IMR-90 (cell line): ENCODE data around the gene NIT1. TPM values are rescaled to one million over a fixed set of nuclear protein-coding genes. Genes with fewer than 3 reads are reported as not detected.
"Not testable (repeated sequence)": the region's sequence is repeated elsewhere in the genome, so short reads cannot be mapped to it uniquely, and the experiment has no call there.

Source experiments
- ATAC-seq: fragments of 200-7000 bp; cut with Tn5 transposase; 2 replicates; pipeline ENCODE4 v1.9.1; 2020; ENCODE audit warnings: low read depth, mild to moderate bottlenecking, moderate library complexity
- BruUV-seq: library from RNA; stranded (reverse); fragments of 400-500 nt; replicated peaks from 2 replicates; lab custom pipeline; 2021; lab: Mats Ljungman, UMichigan
- CTCF ChIA-PET: fragments of 300-600 bp; formaldehyde crosslinking; extraction: SDS; loops from one replicate; lab custom pipeline; 2021; ENCODE audit warnings: antibody characterized with exemption; lab: Yijun Ruan, JAX
- POLR2A ChIA-PET: fragments of 300-600 bp; sonication (Branson Sonifier 250); formaldehyde crosslinking; loops from one replicate; lab custom pipeline; 2022; ENCODE audit warnings: antibody characterized with exemption; ENCODE audit not compliant: unreplicated experiment; lab: Charles Lee
- DNase-seq: peaks from one replicate; pipeline ENCODE4 v3.0.0; 2013
- H2AFZ ChIP-seq: replicated peaks from 2 replicates; pipeline ENCODE3; 2013; ENCODE audit warnings: low read length, mild to moderate bottlenecking; ENCODE audit not compliant: poor library complexity
- H2AK5ac ChIP-seq: 2 replicates; pipeline ENCODE4 v1.6.1; 2013; ENCODE audit warnings: low read depth, low read length, inconsistent platforms
- H2AK9ac ChIP-seq: replicated peaks from 2 replicates; pipeline ENCODE3; 2013; ENCODE audit warnings: mild to moderate bottlenecking, low read depth, low read length, moderate library complexity; ENCODE audit not compliant: poor library complexity
- H2BK120ac ChIP-seq: 2 replicates; pipeline ENCODE4 v1.6.1; 2013; ENCODE audit warnings: low read depth, low read length, inconsistent platforms
- H2BK15ac ChIP-seq: 3 replicates; pipeline ENCODE4 v1.6.1; 2013; ENCODE audit warnings: low read depth, low read length, inconsistent platforms
- H2BK20ac ChIP-seq: 2 replicates; pipeline ENCODE4 v1.6.1; 2013; ENCODE audit warnings: low read depth, mild to moderate bottlenecking, inconsistent platforms, low read length, moderate library complexity
- H2BK5ac ChIP-seq: 2 replicates; pipeline ENCODE4 v1.6.1; 2013; ENCODE audit warnings: mild to moderate bottlenecking, low read depth, low read length, inconsistent platforms; ENCODE audit not compliant: poor library complexity, severe bottlenecking
- H3K14ac ChIP-seq: replicated peaks from 2 replicates; pipeline ENCODE4 v1.6.1; 2013; ENCODE audit warnings: low read depth, low read length, inconsistent platforms
- H3K18ac ChIP-seq: 2 replicates; pipeline ENCODE4 v1.6.1; 2013; ENCODE audit warnings: low read depth, low read length, control low read depth
- H3K23ac ChIP-seq: 2 replicates; pipeline ENCODE4 v1.6.1; 2013; ENCODE audit warnings: low read depth, low read length, inconsistent platforms
- H3K27ac ChIP-seq: 2 replicates; pipeline ENCODE4 v1.5.1; 2013; ENCODE audit warnings: mild to moderate bottlenecking, control low read depth, low read length; ENCODE audit not compliant: insufficient read depth
- H3K27me3 ChIP-seq: 2 replicates; pipeline ENCODE4 v1.6.1; 2013; ENCODE audit warnings: low read length; ENCODE audit not compliant: control insufficient read depth, insufficient read depth
- H3K36me3 ChIP-seq: 2 replicates; pipeline ENCODE4 v1.6.1; 2013; ENCODE audit warnings: low read length, mixed read lengths; ENCODE audit not compliant: control insufficient read depth, insufficient read depth
- H3K4ac ChIP-seq: 2 replicates; pipeline ENCODE4 v1.6.1; 2013; ENCODE audit warnings: low read depth, low read length, inconsistent platforms
- H3K4me1 ChIP-seq: 2 replicates; pipeline ENCODE4 v1.6.1; 2013; ENCODE audit warnings: low read length, mixed read lengths; ENCODE audit not compliant: control insufficient read depth, insufficient read depth
- H3K4me2 ChIP-seq: 2 replicates; pipeline ENCODE4 v1.6.1; 2013; ENCODE audit warnings: low read depth, mild to moderate bottlenecking, control low read depth, low read length, moderate library complexity
- H3K4me3 ChIP-seq: 2 replicates; pipeline ENCODE4 v1.5.1; 2013; ENCODE audit warnings: low read depth, mild to moderate bottlenecking, control low read depth, low read length, moderate library complexity; ENCODE audit not compliant: insufficient read depth
- H3K56ac ChIP-seq: 2 replicates; pipeline ENCODE4 v1.6.1; 2013; ENCODE audit warnings: low read length, inconsistent platforms; ENCODE audit not compliant: insufficient read depth; ENCODE audit errors: extremely low read depth
- H3K79me1 ChIP-seq, 2 experiments: 2 replicates each; pipeline ENCODE4 v1.6.1; 2013; ENCODE audit warnings: low read length in 2 of 2, inconsistent platforms in 1 of 2, low read depth in 1 of 2
- H3K9ac ChIP-seq: 2 replicates; pipeline ENCODE4 v1.6.1; 2013; ENCODE audit warnings: low read depth, low read length, control low read depth
- H3K9me1 ChIP-seq: 2 replicates; pipeline ENCODE4 v1.6.1; 2013; ENCODE audit warnings: low read length, inconsistent platforms; ENCODE audit not compliant: insufficient read depth
- H3K9me3 ChIP-seq: 2 replicates; pipeline ENCODE4 v1.6.1; 2013; ENCODE audit warnings: low read length; ENCODE audit not compliant: control insufficient read depth, insufficient read depth
- H4K20me1 ChIP-seq: 2 replicates; pipeline ENCODE4 v1.6.1; 2013; ENCODE audit warnings: low read length, inconsistent platforms; ENCODE audit not compliant: insufficient read depth
- H4K5ac ChIP-seq: 2 replicates; pipeline ENCODE4 v1.6.1; 2013; ENCODE audit warnings: mild to moderate bottlenecking, low read depth, low read length, control low read depth
- H4K8ac ChIP-seq, 2 experiments: 2 replicates each; pipeline ENCODE4 v1.6.1; 2013; ENCODE audit warnings: low read depth in 2 of 2, low read length in 2 of 2, control low read depth in 1 of 2, inconsistent platforms in 1 of 2
- H4K91ac ChIP-seq: 2 replicates; pipeline ENCODE4 v1.6.1; 2013; ENCODE audit warnings: low read depth, low read length, inconsistent platforms; ENCODE audit not compliant: insufficient read depth
- WGBS, 2 experiments: methylation state at CpG; one replicate each; pipeline versions ENCODE4 v1.1.5 to v1.1.7; 2013; ENCODE audit warnings: missing lambda C conversion rate in 2 of 2; ENCODE audit not compliant: insufficient read length in 1 of 2; ENCODE audit errors: extremely low coverage in 2 of 2; 5-methylcytosine and 5-hydroxymethylcytosine counted together
- dilution Hi-C: fragments of 300-500 bp; cut with HindIII; formaldehyde crosslinking; loops from one replicate; pipeline ENCODE4 v1.14.3; 2018; ENCODE audit warnings: low sequenced_read_pairs; ENCODE audit not compliant: unreplicated experiment
- in situ Hi-C: fragments of 300-500 bp; cut with MboI; formaldehyde crosslinking; loops from 3 replicates; pipeline ENCODE4 v1.14.3; 2019; ENCODE audit warnings: low sequenced_read_pairs, inconsistent platforms, mixed read lengths
- intact Hi-C: fragments of 100-400 bp; cut with micrococcal nuclease; formaldehyde crosslinking; loops from 2 replicates; pipeline ENCODE4 v1.10.0; 2022
- polyA plus RNA-seq, 3 experiments: library from polyadenylated mRNA; depleted of rRNA; stranded (reverse); fragments of >200 nt; gene quantifications; 2 replicates each; pipeline ENCODE4 v1.2.3, GENCODE V29; 2012; ENCODE audit warnings: low replicate concordance in 1 of 3
- total RNA-seq: library from RNA; depleted of rRNA; stranded (reverse); fragments of >200 nt; gene quantifications from 2 replicates; pipeline ENCODE4 v1.2.3, GENCODE V29; 2012

The NIT1 gene
- total and polyA plus RNA-seq, 2 of the 4 experiments (the other 2 are of a cell fraction): 22.8 to 33.6 TPM

DNA sequence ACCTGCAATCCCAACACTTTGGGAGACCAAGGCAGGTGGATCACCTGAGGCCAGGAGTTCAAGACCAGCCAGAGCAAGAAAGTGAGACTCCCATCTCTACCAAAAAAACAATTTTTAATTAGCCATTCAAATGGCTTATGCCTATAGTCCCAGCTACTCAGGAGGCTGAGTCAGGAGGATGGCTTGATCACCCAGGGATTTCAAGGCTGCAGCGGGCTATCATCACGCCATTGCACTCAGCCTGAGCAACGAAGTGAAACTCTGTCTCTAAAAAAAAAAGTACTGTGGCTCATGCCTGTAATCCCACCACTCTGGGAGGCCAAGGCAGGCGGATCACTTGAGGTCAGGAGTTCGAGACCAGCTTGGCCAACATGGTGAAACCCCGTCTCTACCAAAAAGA lies 1.9 kb upstream of the NIT1 start:
- BruUV-seq: TSS peak; percentile 31
- POLR2A ChIA-PET, H4K91ac ChIP-seq, DNase-seq, dilution Hi-C loops, H3K14ac ChIP-seq, in situ Hi-C loops, H3K9ac ChIP-seq, H3K27ac ChIP-seq, H2BK15ac ChIP-seq, intact Hi-C loops, H3K18ac ChIP-seq, H3K23ac ChIP-seq, H2AK5ac ChIP-seq, CTCF ChIA-PET, H3K9me3 ChIP-seq, H3K4ac ChIP-seq, H3K56ac ChIP-seq, H2BK20ac ChIP-seq, ATAC-seq, H2BK120ac ChIP-seq, H2BK5ac ChIP-seq, H3K27me3 ChIP-seq, H3K4me2 ChIP-seq, H2AK9ac ChIP-seq, H4K8ac ChIP-seq, H4K5ac ChIP-seq, H3K4me3 ChIP-seq, H2AFZ ChIP-seq: not testable (repeated sequence)
- Histone ChIP-seq H4K20me1 (peaks cover 46% of the 10 kb centered on the region), H3K9me1 (peaks cover 30% of the 10 kb centered on the region), H3K36me3 (peaks cover 14% of the 10 kb centered on the region), H3K4me1 (peaks cover 16% of the 10 kb centered on the region), H3K79me1 (peaks cover 28 to 89% of the 10 kb centered on the region in 2 experiments)
- 88% methylated on average over 3 of the region's 6 CpGs; no CpG with 5 or more reads in 1 of the 2 experiments for whole genome bisulfite sequencing, 2 experiments
